Panc1 (cell line): ENCODE measurements around the gene C17orf78.

Experiments used
- CTCF ChIP-seq: fragments of 450-650 bp; IDR thresholded peaks from 2 replicates; pipeline ENCODE4 v1.5.1; 2017; ENCODE audit warnings: mild to moderate bottlenecking
- POLR2AphosphoS5 ChIP-seq: IDR thresholded peaks from 2 replicates; pipeline ENCODE4 v1.6.1; 2012; ENCODE audit warnings: mild to moderate bottlenecking, low read depth, low read length, moderate library complexity
- TF ChIP-seq, protein P1 (sequence below), 2 experiments: IDR thresholded peaks; 2 replicates each; pipeline ENCODE4 v1.6.1; 2011 to 2012; ENCODE audit warnings: low read depth in 2 of 2, control low read depth in 1 of 2, low read length in 1 of 2, mild to moderate bottlenecking in 1 of 2, moderate library complexity in 1 of 2; ENCODE audit not compliant: insufficient read depth in 1 of 2

DNA sequence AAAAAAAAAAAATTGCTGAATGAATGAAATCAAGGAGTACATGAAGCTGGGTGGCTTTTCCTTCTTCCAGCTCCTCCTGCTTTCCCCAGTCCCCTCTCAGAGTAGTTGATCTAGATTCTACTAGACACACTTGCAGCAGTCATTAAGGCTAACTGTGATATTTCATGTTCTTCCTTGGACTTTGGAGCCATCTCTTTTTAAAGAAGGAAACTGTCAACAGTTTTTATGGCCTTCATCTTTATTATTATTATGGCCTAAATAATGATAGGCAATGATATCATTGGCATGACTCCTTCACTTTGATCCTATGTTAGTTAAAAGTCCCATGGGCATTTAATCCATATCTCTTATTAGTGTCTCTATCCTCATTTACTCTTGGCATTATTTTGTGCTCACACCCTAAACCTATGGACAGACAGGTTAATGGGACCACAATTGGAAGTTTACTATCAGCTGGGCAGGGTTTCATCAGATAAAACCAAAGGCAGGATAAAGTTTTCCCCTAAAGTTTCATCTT is 9.7 kb downstream of the C17orf78 start:
- TF ChIP-seq, protein P1, sequence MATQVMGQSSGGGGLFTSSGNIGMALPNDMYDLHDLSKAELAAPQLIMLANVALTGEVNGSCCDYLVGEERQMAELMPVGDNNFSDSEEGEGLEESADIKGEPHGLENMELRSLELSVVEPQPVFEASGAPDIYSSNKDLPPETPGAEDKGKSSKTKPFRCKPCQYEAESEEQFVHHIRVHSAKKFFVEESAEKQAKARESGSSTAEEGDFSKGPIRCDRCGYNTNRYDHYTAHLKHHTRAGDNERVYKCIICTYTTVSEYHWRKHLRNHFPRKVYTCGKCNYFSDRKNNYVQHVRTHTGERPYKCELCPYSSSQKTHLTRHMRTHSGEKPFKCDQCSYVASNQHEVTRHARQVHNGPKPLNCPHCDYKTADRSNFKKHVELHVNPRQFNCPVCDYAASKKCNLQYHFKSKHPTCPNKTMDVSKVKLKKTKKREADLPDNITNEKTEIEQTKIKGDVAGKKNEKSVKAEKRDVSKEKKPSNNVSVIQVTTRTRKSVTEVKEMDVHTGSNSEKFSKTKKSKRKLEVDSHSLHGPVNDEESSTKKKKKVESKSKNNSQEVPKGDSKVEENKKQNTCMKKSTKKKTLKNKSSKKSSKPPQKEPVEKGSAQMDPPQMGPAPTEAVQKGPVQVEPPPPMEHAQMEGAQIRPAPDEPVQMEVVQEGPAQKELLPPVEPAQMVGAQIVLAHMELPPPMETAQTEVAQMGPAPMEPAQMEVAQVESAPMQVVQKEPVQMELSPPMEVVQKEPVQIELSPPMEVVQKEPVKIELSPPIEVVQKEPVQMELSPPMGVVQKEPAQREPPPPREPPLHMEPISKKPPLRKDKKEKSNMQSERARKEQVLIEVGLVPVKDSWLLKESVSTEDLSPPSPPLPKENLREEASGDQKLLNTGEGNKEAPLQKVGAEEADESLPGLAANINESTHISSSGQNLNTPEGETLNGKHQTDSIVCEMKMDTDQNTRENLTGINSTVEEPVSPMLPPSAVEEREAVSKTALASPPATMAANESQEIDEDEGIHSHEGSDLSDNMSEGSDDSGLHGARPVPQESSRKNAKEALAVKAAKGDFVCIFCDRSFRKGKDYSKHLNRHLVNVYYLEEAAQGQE (IDR thresholded peaks at IDR 0.05; ENCODE audit: insufficient read depth in 1 of 2, low read depth in 2 of 2, low read length in 1 of 2), result no peak
- TF ChIP-seq CTCF, result no peak
- no peak for TF ChIP-seq POLR2AphosphoS5
